ENCODE measurements around the gene PHETA1.

- TF ChIP-seq CTCF (conservative IDR thresholded peaks at IDR 0.05; ENCODE audit: low read length) (no peak), EZH2phosphoT487 (IDR thresholded peaks at IDR 0.05; ENCODE audit: borderline replicate concordance) (no peak)
Measured at GRCh38 chr12:111366075-111366474, 2.8 kb downstream of the PHETA1 start.

All from Loucy (cell line).